HL-60 (cell line): ENCODE results near the gene RPRD1B.

ENCODE experiments used
- DNase-seq, 2 experiments: peaks; one replicate each; pipeline ENCODE4 v3.0.0-alpha.2; 2010 to 2020; ENCODE audit warnings: low read depth in 1 of 2, low spot score in 1 of 2
- H3K27ac ChIP-seq: fragments of 250-450 bp; sonication (Bioruptor Pico); replicated peaks from 2 replicates; pipeline ENCODE4 v1.5.1; 2020; ENCODE audit warnings: mild to moderate bottlenecking, moderate library complexity
- H3K27me3 ChIP-seq: fragments of 250-450 bp; sonication (Bioruptor Pico); 2 replicates; pipeline ENCODE4 v1.5.1; 2021; ENCODE audit warnings: mild to moderate bottlenecking, moderate library complexity; ENCODE audit not compliant: insufficient read depth, poor library complexity, severe bottlenecking
- H3K4me3 ChIP-seq: replicated peaks from 2 replicates; pipeline ENCODE4 v1.5.1; 2011; ENCODE audit warnings: mild to moderate bottlenecking, control low read depth, low read length; ENCODE audit not compliant: insufficient read depth
- GABPA ChIP-seq: IDR thresholded peaks from 2 replicates; pipeline ENCODE4 v1.6.1; 2012; ENCODE audit warnings: low read depth
- POLR2AphosphoS5 ChIP-seq: IDR thresholded peaks from 2 replicates; pipeline ENCODE4 v1.6.1; 2012; ENCODE audit warnings: low read depth
- SPI1 ChIP-seq: IDR thresholded peaks from 2 replicates; pipeline ENCODE4 v1.6.1; 2012; ENCODE audit warnings: low read depth, mild to moderate bottlenecking, borderline replicate concordance
- TF ChIP-seq, protein P1 (sequence below): IDR thresholded peaks from one replicate; pipeline ENCODE4 v1.5.1; 2011; ENCODE audit warnings: low read length, control low read depth, inconsistent platforms; ENCODE audit not compliant: insufficient read depth
- TF ChIP-seq, protein P2 (sequence below): IDR thresholded peaks from 2 replicates; pipeline ENCODE4 v1.6.1; 2012; ENCODE audit warnings: low read depth; ENCODE audit not compliant: insufficient replicate concordance

The RPRD1B gene

GRCh38 chr20:38017959-38018358 is 15.6 kb upstream of the RPRD1B start:
- Histone ChIP-seq H3K4me3 (no peak overlapping the region), H3K27me3 (no peaks in the 10 kb centered on the region), H3K27ac (no peak overlapping the region)
- no peak for TF ChIP-seq GABPA
- TF ChIP-seq SPI1 = no peak
- TF ChIP-seq, protein P1, sequence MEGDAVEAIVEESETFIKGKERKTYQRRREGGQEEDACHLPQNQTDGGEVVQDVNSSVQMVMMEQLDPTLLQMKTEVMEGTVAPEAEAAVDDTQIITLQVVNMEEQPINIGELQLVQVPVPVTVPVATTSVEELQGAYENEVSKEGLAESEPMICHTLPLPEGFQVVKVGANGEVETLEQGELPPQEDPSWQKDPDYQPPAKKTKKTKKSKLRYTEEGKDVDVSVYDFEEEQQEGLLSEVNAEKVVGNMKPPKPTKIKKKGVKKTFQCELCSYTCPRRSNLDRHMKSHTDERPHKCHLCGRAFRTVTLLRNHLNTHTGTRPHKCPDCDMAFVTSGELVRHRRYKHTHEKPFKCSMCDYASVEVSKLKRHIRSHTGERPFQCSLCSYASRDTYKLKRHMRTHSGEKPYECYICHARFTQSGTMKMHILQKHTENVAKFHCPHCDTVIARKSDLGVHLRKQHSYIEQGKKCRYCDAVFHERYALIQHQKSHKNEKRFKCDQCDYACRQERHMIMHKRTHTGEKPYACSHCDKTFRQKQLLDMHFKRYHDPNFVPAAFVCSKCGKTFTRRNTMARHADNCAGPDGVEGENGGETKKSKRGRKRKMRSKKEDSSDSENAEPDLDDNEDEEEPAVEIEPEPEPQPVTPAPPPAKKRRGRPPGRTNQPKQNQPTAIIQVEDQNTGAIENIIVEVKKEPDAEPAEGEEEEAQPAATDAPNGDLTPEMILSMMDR = no peak
- no peak for TF ChIP-seq POLR2AphosphoS5
- TF ChIP-seq, protein P2, sequence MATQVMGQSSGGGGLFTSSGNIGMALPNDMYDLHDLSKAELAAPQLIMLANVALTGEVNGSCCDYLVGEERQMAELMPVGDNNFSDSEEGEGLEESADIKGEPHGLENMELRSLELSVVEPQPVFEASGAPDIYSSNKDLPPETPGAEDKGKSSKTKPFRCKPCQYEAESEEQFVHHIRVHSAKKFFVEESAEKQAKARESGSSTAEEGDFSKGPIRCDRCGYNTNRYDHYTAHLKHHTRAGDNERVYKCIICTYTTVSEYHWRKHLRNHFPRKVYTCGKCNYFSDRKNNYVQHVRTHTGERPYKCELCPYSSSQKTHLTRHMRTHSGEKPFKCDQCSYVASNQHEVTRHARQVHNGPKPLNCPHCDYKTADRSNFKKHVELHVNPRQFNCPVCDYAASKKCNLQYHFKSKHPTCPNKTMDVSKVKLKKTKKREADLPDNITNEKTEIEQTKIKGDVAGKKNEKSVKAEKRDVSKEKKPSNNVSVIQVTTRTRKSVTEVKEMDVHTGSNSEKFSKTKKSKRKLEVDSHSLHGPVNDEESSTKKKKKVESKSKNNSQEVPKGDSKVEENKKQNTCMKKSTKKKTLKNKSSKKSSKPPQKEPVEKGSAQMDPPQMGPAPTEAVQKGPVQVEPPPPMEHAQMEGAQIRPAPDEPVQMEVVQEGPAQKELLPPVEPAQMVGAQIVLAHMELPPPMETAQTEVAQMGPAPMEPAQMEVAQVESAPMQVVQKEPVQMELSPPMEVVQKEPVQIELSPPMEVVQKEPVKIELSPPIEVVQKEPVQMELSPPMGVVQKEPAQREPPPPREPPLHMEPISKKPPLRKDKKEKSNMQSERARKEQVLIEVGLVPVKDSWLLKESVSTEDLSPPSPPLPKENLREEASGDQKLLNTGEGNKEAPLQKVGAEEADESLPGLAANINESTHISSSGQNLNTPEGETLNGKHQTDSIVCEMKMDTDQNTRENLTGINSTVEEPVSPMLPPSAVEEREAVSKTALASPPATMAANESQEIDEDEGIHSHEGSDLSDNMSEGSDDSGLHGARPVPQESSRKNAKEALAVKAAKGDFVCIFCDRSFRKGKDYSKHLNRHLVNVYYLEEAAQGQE = no peak
- DNase-seq = no peak

GRCh38 chr20:38018385-38018784 is 15.2 kb upstream of the RPRD1B start:
- no peak overlapping the region for H3K27ac ChIP-seq
- no peak for TF ChIP-seq SPI1
- no peak for TF ChIP-seq GABPA
- TF ChIP-seq, protein P1 = no peak
- TF ChIP-seq POLR2AphosphoS5 = no peak
- TF ChIP-seq, protein P2 = no peak
- no peak overlapping the region for H3K4me3 ChIP-seq
- no peak for DNase-seq
- no peaks in the 10 kb centered on the region for H3K27me3 ChIP-seq

DNA sequence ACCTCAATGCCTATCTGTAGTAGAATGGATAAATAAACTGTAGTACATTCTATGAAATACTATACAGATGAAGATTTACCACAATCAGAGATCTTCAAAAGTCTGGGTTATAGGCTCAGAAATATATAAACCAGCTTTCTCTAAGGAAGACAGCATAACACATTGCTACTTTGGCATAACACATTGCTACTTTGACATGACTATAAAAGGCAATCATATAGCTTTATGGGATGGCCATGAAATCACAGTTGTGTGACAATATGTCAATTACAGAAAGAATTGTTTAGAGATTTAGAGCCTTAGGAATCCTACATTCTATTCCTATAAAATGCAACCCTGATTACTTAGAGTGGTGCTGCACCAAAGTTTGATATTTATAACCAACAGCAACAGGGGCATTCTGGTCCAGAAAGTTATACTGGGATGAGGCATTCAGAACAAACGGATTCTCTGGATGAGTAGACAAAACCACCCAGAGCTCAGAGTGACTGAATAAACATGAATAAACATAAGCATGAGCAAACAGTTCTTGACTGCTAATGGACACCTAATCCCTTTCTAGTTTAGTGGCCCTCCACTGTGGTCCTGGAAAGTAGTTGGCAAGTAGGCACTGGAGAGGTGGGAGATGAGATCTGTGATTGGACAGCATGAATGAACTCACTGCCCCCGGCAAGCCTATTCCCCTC is 12.3 kb upstream of the RPRD1B start:
- DNase-seq = no peak
- no peak overlapping the region for H3K4me3 ChIP-seq
- no peak for TF ChIP-seq POLR2AphosphoS5
- TF ChIP-seq, protein P1 = no peak
- TF ChIP-seq SPI1 = no peak
- TF ChIP-seq, protein P2 = no peak
- TF ChIP-seq GABPA = no peak
- no peaks in the 10 kb centered on the region for H3K27me3 ChIP-seq
- H3K27ac ChIP-seq = no peak overlapping the region
